GM21515 (cell line): Measurements from ENCODE around the gene IRX3.
"Not testable (repeated sequence)": the region's sequence is repeated elsewhere in the genome, so short reads cannot be mapped to it uniquely, and the experiment has no call there.

Experiments used
- ATAC-seq: cut with Tn5 transposase; IDR thresholded peaks from one replicate; pipeline ENCODE4 v1.9.1; 2021; ENCODE audit not compliant: unreplicated experiment

IRX3 gene

GRCh38 chr16:54280751-54281150 is 5.8 kb downstream of the IRX3 start:
- ATAC-seq, result no peak

- ATAC-seq, result no peak
Measured at GRCh38 chr16:54277845-54278703, 8.5 kb downstream of the IRX3 start.

GRCh38 chr16:54275956-54276355 is 10.6 kb downstream of the IRX3 start:
- no peak for ATAC-seq

- no peak for ATAC-seq
Measured at GRCh38 chr16:54273566-54273965, 13.0 kb downstream of the IRX3 start.

- ATAC-seq, result no peak
Measured at GRCh38 chr16:54270711-54271110, 15.9 kb downstream of the IRX3 start.

- no peak for ATAC-seq
Measured at GRCh38 chr16:54269461-54269860, 17.1 kb downstream of the IRX3 start.

- no peak for ATAC-seq
Measured at GRCh38 chr16:54268766-54269165, 17.8 kb downstream of the IRX3 start.

GRCh38 chr16:54268340-54268739 is 18.2 kb downstream of the IRX3 start:
- no peak for ATAC-seq

- no peak for ATAC-seq
Measured at GRCh38 chr16:54266363-54266955, 20.1 kb downstream of the IRX3 start.

- no peak for ATAC-seq
Measured at GRCh38 chr16:54265575-54266107, 20.9 kb downstream of the IRX3 start.

- ATAC-seq, result no peak
Measured at GRCh38 chr16:54253118-54253517, 33.5 kb downstream of the IRX3 start.

- no peak for ATAC-seq
Measured at GRCh38 chr16:54248863-54249710, 37.5 kb downstream of the IRX3 start.

GRCh38 chr16:54247705-54248104 is 38.9 kb downstream of the IRX3 start:
- not testable (repeated sequence) for ATAC-seq

- no peak for ATAC-seq
Measured at GRCh38 chr16:54246454-54246821, 40.1 kb downstream of the IRX3 start.

- ATAC-seq, result no peak
Measured at GRCh38 chr16:54245788-54246453, 40.7 kb downstream of the IRX3 start.

- ATAC-seq, result no peak
Measured at GRCh38 chr16:54244061-54244886, 42.3 kb downstream of the IRX3 start.

- no peak for ATAC-seq
Measured at GRCh38 chr16:54243202-54243601, 43.4 kb downstream of the IRX3 start.

- no peak for ATAC-seq
Measured at GRCh38 chr16:54242199-54242598, 44.4 kb downstream of the IRX3 start.

- ATAC-seq, result no peak
Measured at GRCh38 chr16:54241525-54241924, 45.1 kb downstream of the IRX3 start.
